SH-SY5Y (cell line): Measurements from ENCODE around the gene ADAMTS17.

Source experiments
- GATA2 ChIP-seq: IDR thresholded peaks from 2 replicates; pipeline ENCODE4 v1.6.1; 2011; ENCODE audit warnings: mild to moderate bottlenecking, low read depth, low read length
- GATA3 ChIP-seq: IDR thresholded peaks from 2 replicates; pipeline ENCODE4 v1.6.1; 2011; ENCODE audit warnings: low read depth, mild to moderate bottlenecking, low read length, moderate library complexity

DNA sequence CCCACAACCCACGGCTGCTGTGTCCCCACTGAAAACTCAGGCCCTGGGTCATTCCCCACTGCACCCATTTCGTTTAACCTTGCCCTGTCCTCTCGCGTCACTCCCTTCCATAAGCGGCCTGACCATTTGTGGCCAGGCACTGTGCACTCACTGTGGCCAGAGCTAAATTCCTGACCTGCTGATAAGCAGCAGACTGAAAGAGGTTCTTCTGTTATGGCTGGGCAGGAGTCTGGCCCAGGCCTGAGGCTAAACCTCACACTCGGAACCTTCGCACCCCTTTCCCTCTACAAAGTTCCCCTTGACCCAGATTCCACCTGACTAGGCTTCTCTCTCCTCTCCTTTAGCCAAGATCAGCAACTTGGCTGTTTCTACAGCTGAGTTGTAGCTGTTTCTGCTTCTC lies 62.3 kb downstream of the ADAMTS17 start:
- TF ChIP-seq GATA2 (no peak), GATA3 (no peak)
